GM20000 (cell line): ENCODE data around the gene CYP27B1.

ENCODE experiments used
- DNase-seq: peaks from one replicate; pipeline ENCODE4 v3.0.0; 2012; ENCODE audit warnings: low spot score
- TF ChIP-seq, protein P1 (sequence below): IDR thresholded peaks from 2 replicates; pipeline ENCODE4 v1.5.1; 2012; ENCODE audit warnings: mild to moderate bottlenecking, control low read depth; ENCODE audit errors: extremely low read depth, missing control alignments

CYP27B1 gene, protein sequence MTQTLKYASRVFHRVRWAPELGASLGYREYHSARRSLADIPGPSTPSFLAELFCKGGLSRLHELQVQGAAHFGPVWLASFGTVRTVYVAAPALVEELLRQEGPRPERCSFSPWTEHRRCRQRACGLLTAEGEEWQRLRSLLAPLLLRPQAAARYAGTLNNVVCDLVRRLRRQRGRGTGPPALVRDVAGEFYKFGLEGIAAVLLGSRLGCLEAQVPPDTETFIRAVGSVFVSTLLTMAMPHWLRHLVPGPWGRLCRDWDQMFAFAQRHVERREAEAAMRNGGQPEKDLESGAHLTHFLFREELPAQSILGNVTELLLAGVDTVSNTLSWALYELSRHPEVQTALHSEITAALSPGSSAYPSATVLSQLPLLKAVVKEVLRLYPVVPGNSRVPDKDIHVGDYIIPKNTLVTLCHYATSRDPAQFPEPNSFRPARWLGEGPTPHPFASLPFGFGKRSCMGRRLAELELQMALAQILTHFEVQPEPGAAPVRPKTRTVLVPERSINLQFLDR

DNA sequence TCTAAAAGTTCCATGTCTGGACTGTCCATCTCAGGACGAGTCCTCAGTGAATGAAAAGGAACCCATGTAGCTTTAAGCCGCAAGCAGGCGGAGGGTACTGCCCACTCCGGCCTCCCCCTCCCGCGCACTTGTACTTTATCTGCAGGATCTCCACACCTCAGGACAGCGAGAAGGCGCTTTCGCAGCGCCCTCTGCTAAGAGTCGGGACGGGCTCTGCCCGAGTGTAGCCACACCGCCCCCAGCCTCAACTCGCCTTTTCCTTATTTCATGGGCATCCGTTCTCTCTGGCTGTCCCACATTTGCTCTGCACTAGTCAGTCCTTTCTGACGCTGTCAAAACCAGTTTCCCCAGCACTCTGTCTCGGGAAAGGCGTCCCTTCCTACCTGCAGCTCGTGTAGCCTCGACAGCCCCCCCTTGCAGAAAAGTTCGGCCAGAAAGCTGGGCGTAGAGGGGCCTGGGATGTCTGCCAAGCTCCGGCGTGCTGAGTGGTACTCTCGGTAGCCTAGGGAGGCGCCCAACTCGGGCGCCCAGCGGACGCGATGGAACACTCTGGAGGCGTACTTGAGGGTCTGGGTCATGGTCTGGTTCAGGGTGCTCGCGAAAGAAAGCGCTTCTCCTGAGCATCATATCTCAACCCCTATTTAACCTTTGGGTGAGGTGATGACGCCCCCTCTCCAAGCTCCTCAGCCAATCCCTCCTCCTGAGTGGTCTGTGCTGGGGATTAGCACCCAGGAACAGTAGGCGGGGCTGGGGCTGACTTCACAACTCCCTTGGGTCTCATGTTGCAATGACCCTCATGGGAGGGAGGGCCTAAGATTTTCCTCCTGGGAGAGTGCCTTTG lies at the start of gene CYP27B1:
CYP27B1 (minus strand) TSS at position 615 of the 841 bp plus-strand sequence; CDS start at position 578, 37 bp downstream.
- no peak for DNase-seq
- TF ChIP-seq, protein P1, sequence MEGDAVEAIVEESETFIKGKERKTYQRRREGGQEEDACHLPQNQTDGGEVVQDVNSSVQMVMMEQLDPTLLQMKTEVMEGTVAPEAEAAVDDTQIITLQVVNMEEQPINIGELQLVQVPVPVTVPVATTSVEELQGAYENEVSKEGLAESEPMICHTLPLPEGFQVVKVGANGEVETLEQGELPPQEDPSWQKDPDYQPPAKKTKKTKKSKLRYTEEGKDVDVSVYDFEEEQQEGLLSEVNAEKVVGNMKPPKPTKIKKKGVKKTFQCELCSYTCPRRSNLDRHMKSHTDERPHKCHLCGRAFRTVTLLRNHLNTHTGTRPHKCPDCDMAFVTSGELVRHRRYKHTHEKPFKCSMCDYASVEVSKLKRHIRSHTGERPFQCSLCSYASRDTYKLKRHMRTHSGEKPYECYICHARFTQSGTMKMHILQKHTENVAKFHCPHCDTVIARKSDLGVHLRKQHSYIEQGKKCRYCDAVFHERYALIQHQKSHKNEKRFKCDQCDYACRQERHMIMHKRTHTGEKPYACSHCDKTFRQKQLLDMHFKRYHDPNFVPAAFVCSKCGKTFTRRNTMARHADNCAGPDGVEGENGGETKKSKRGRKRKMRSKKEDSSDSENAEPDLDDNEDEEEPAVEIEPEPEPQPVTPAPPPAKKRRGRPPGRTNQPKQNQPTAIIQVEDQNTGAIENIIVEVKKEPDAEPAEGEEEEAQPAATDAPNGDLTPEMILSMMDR: no peak

DNA sequence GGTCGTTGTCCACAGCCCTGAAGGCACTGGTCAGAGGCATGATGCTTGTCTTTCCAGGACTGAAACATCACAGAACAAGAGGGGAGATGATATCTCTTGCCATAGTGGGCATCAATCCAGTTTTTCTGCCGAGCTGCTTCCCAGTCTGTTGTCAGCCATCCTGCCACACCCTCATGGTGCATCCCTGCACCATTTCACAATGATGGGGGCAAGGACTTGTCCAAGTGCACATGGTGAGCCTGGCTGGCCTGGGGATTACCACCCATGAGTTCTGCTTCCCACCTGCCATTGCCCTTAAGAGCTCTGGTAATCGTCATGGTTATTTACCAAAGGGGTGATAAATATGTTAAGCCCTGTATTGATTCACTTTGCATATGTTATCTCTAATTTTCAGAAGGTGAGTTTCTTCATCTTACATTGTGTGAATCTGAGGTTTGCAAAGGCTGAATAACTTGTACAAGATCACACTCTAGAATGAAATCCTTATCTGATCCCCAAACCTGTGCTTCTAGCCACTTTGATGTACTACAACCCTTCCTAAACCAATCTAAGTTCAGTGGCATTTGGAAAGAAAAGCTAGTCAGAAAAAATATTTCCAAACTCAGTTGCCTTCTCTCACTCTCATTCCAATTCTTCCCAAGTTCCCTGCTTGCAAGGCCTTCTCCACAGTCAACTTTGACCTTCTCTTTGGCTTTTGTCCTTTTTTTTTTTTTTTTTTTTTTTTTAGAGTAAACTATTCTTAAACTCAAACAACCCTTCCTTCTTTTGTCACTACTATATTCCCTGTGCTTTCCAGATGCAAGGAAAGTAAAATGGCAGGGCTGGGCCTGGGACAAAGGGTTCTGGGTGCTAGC lies 49.4 kb upstream of the CYP27B1 start:
- TF ChIP-seq, protein P1: no peak
- DNase-seq: no peak

DNA sequence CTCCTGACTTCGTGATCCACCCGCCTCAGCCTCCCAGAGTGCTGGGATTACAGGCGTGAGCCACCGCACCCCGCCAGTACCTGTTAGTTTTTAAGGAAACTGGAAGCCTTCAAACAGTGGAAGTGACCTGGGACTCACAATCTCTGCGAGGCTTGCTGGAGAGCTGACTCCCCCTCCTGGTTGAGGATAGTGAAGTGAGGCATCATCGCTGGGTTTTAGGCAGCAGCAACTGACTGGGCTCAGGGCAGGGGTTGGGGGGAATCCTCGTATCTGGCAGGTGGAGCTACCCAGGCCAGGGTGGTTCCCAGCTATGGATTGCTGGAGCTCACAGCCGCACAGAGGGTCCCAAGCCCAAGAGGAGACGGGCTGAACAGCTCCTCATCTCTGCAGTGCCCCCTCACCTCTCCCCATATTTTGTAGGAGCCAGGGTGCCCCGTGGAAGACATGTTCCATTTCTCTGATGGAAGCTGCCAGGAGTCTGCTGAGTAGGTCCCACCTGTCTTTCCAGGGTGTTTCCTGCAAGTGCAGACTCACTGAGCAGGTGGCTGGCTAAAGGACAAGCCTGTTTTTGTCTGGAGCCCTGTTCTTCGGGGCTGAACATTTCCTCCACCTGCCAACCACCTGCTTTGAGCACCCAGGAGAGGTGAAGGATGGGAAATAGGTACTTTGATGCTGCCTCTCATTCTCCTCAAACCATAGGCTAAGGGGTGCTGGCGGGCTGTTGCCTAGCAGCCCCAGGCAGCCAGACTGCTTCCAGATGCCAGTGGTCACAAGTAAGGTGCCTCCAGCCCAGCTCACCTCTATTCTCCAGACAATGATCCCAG lies 48.5 kb upstream of the CYP27B1 start:
- DNase-seq: no peak
- TF ChIP-seq, protein P1: no peak

DNA sequence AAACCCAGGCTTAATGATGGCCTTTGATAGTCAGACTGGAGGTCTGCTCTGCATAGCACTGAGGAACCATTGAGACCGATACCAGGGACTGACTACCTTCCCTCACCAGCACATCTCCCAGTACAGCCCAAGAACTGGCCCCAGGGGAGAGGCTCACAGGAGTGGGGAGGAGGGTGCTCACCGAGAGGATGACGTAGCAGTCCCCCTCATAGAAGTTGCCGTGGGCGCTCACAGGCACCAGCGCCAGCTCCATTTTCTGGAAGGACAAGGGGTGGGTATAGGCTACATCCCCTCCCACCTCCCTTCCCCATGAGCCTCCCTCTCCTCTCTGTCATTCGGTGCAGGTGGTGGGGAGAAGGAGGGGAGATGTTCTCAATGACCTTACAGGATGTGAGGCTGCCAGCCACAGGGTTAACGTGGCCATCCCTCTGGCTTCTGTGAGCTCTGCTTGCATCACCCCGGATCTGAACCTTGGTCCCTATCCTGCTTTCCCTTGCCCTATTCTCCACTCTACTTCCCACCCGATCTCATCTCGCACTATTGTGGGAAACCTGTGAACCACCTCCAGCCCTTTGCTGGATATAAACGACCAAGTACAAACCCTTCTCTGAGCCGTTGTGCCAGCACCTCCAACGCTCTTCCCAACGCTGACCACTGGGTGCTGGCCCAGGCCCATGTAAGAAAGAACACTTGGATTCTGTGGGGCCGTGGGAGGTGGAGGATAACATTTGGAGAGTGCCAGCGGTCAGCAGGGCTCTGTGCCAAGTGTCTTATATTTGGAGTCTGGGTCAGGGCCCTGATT lies 47.3 kb upstream of the CYP27B1 start:
- DNase-seq: no peak
- TF ChIP-seq, protein P1: no peak

DNA sequence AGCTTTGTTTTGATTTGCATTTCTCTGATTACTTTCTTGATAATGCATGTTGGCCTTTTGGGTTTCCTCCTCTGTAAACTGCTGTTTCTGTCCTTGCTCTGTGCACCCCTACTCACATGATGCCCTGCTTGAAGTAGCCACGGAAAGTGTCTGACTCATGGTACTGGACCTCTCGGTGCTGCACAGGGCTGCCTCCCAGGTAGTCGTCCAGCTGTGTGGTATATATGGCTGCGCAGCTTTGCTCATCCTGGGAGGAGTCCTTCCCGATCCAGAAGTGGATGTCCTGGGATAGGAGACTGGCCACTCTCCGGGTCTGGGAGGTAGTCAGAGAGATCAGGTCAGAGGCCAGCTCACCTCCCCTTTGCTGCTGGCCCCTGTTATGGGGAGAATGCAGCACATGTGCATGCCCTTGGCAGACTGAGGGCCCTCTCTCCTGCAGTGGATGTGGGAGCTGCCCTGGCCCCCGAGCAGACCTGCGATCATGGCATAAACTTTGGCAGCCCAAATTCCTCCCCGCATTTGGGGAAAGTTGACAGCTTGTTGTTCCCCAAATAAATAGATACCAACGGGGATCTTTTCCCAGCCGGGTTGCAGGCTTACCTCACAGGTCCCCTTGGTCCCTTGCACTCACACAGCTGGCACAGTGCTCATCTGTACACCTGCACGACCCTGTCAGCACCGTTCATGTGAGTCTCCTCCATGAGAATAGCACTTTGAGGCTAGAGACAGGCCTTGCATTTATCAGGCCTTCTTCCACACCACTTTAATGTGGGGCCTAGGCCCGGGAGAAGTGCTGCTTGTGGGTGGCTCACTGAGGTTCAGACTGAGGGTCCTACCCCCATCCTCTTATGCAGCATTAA lies 46.5 kb upstream of the CYP27B1 start:
- TF ChIP-seq, protein P1: no peak
- DNase-seq: no peak
